Esophagus squamous epithelium (tissue), 4 donors: ENCODE results near the gene PPM1M.
"Not testable (repeated sequence)": the region's sequence is repeated elsewhere in the genome, so short reads cannot be mapped to it uniquely, and the experiment has no call there.

Experiments used
- POLR2A ChIP-seq, 4 donors: fragments of 450-650 bp; IDR thresholded peaks; one replicate each; pipeline ENCODE4 v1.6.1; 2017; ENCODE audit warnings: antibody characterized with exemption in 4 of 4, mild to moderate bottlenecking in 4 of 4, moderate library complexity in 3 of 4
- TF ChIP-seq, protein P1 (sequence below), 6 experiments: fragments of 450-650 bp in 4 of 6; fragments of 200-600 bp in 2 of 6; sonication (generic) in 2 of 6; IDR thresholded peaks; one replicate each; pipeline ENCODE4 v1.5.1; 2016 to 2019; ENCODE audit warnings: antibody characterized with exemption in 6 of 6, mild to moderate bottlenecking in 4 of 6, moderate library complexity in 4 of 6

DNA sequence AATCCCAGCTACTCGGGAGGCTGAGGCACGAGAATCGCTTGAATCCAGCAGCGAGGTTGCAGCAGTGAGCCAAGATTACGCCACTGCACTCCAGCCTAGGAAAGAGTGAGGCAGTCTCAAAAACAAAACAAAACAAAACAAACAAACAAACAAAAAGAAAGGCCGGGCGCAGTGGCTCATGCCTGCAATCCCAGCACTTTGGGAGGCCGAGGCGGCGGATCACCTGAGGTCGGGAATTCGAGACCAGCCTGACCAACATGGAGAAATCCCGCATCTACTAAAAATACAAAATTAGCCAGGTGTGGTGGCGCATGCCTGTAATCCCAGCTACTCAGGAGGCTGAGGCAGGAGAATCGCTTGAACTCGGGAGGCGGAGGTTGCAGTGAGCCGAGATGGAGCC, 29.2 kb downstream of the PPM1M start:
- not testable (repeated sequence) for TF ChIP-seq POLR2A (IDR thresholded peaks at IDR 0.05)
- TF ChIP-seq, protein P1, sequence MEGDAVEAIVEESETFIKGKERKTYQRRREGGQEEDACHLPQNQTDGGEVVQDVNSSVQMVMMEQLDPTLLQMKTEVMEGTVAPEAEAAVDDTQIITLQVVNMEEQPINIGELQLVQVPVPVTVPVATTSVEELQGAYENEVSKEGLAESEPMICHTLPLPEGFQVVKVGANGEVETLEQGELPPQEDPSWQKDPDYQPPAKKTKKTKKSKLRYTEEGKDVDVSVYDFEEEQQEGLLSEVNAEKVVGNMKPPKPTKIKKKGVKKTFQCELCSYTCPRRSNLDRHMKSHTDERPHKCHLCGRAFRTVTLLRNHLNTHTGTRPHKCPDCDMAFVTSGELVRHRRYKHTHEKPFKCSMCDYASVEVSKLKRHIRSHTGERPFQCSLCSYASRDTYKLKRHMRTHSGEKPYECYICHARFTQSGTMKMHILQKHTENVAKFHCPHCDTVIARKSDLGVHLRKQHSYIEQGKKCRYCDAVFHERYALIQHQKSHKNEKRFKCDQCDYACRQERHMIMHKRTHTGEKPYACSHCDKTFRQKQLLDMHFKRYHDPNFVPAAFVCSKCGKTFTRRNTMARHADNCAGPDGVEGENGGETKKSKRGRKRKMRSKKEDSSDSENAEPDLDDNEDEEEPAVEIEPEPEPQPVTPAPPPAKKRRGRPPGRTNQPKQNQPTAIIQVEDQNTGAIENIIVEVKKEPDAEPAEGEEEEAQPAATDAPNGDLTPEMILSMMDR (IDR thresholded peaks at IDR 0.05), result not testable (repeated sequence)
